Stomach (tissue), 4 donors: ENCODE results near the gene FOXJ2.

ENCODE experiments used
- EP300 ChIP-seq: sonication (generic); formaldehyde crosslinking; IDR thresholded peaks from one replicate; pipeline ENCODE4 v1.6.1; 2017; ENCODE audit warnings: antibody characterized with exemption
- POLR2A ChIP-seq, 4 donors: fragments of 450-650 bp; IDR thresholded peaks; one replicate each; pipeline ENCODE4 v1.6.1; 2016; ENCODE audit warnings: antibody characterized with exemption in 4 of 4, control low read depth in 2 of 4, mild to moderate bottlenecking in 1 of 4, moderate library complexity in 1 of 4
- POLR2AphosphoS5 ChIP-seq, 3 donors: sonication (generic); formaldehyde crosslinking; IDR thresholded peaks; one replicate each; pipeline ENCODE4 v1.6.1; 2016; ENCODE audit warnings: antibody characterized with exemption in 3 of 3
- TF ChIP-seq, protein P1 (sequence below), 7 experiments: fragments of 450-650 bp in 4 of 7; fragments of 200-600 bp in 3 of 7; sonication (generic) in 3 of 7; IDR thresholded peaks; one replicate each; pipeline ENCODE4 v1.5.1; 2016 to 2019; ENCODE audit warnings: antibody characterized with exemption in 7 of 7, control low read depth in 2 of 7, mild to moderate bottlenecking in 1 of 7

DNA sequence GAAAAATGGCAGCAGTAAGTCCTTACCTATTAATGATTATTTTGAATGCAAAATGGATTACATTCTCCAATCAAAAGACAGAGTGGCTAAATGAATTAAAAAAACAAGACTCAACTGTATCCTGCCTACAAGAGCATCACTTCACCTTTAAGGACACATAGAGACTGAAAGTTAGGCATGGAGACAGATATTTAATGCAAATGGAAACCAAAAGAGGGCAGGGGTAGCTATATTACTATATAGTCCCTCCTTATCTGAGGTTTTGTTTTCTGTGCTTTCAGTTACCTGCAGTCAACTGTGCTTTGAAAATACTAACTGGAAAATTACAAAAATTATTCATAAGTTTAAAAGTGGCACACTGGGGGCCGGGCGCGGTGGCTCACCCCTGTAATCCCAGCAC is 66.7 kb downstream of the FOXJ2 start:
- TF ChIP-seq, protein P1, sequence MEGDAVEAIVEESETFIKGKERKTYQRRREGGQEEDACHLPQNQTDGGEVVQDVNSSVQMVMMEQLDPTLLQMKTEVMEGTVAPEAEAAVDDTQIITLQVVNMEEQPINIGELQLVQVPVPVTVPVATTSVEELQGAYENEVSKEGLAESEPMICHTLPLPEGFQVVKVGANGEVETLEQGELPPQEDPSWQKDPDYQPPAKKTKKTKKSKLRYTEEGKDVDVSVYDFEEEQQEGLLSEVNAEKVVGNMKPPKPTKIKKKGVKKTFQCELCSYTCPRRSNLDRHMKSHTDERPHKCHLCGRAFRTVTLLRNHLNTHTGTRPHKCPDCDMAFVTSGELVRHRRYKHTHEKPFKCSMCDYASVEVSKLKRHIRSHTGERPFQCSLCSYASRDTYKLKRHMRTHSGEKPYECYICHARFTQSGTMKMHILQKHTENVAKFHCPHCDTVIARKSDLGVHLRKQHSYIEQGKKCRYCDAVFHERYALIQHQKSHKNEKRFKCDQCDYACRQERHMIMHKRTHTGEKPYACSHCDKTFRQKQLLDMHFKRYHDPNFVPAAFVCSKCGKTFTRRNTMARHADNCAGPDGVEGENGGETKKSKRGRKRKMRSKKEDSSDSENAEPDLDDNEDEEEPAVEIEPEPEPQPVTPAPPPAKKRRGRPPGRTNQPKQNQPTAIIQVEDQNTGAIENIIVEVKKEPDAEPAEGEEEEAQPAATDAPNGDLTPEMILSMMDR (IDR thresholded peaks at IDR 0.05) = no peak
- no peak for TF ChIP-seq EP300
- no peak for TF ChIP-seq POLR2A (IDR thresholded peaks at IDR 0.05)
- TF ChIP-seq POLR2AphosphoS5 (IDR thresholded peaks at IDR 0.05) = no peak
